ENCODE measurements around the gene SRPX.

The SRPX gene

GRCh38 chrX:38142610-38143009, 78.1 kb downstream of the SRPX start:
- no peak overlapping the region for H3K4me3 ChIP-seq (ENCODE audit: low read depth, low read length)

GRCh38 chrX:38138900-38139299, 81.8 kb downstream of the SRPX start:
- H3K4me3 ChIP-seq (ENCODE audit: low read depth, low read length) = no peak overlapping the region

- no peak overlapping the region for H3K4me3 ChIP-seq (ENCODE audit: low read depth, low read length)
Observed at GRCh38 chrX:38138157-38138891, 82.3 kb downstream of the SRPX start.

- no peak overlapping the region for H3K4me3 ChIP-seq (ENCODE audit: low read depth, low read length)
Observed at GRCh38 chrX:38129366-38129765, 91.3 kb downstream of the SRPX start.

- no peak overlapping the region for H3K4me3 ChIP-seq (ENCODE audit: low read depth, low read length)
Observed at GRCh38 chrX:38127961-38128360, 92.7 kb downstream of the SRPX start.

- H3K4me3 ChIP-seq (ENCODE audit: low read depth, low read length) = no peak overlapping the region
Observed at GRCh38 chrX:38126179-38126578, 94.5 kb downstream of the SRPX start.

GRCh38 chrX:38124000-38124399, 96.7 kb downstream of the SRPX start:
- no peak overlapping the region for H3K4me3 ChIP-seq (ENCODE audit: low read depth, low read length)

GRCh38 chrX:38117485-38117884, 103.2 kb downstream of the SRPX start:
- no peak overlapping the region for H3K4me3 ChIP-seq (ENCODE audit: low read depth, low read length)

GRCh38 chrX:38116706-38117105, 104.0 kb downstream of the SRPX start:
- no peak overlapping the region for H3K4me3 ChIP-seq (ENCODE audit: low read depth, low read length)

- no peak overlapping the region for H3K4me3 ChIP-seq (ENCODE audit: low read depth, low read length)
Observed at GRCh38 chrX:38112566-38112965, 108.1 kb downstream of the SRPX start.

- H3K4me3 ChIP-seq (ENCODE audit: low read depth, low read length) = no peak overlapping the region
Observed at GRCh38 chrX:38111196-38111595, 109.5 kb downstream of the SRPX start.

GRCh38 chrX:38110231-38110630, 110.4 kb downstream of the SRPX start:
- no peak overlapping the region for H3K4me3 ChIP-seq (ENCODE audit: low read depth, low read length)

GRCh38 chrX:38109042-38109898, 111.4 kb downstream of the SRPX start:
- H3K4me3 ChIP-seq (ENCODE audit: low read depth, low read length) = no peak overlapping the region

GRCh38 chrX:38108364-38108763, 112.3 kb downstream of the SRPX start:
- no peak overlapping the region for H3K4me3 ChIP-seq (ENCODE audit: low read depth, low read length)

- no peak overlapping the region for H3K4me3 ChIP-seq (ENCODE audit: low read depth, low read length)
Observed at GRCh38 chrX:38106991-38107655, 113.5 kb downstream of the SRPX start.

GRCh38 chrX:38105216-38105725, 115.4 kb downstream of the SRPX start:
- H3K4me3 ChIP-seq (ENCODE audit: low read depth, low read length) = no peak overlapping the region

- no peak overlapping the region for H3K4me3 ChIP-seq (ENCODE audit: low read depth, low read length)
Observed at GRCh38 chrX:38103857-38104812, 116.5 kb downstream of the SRPX start.

GRCh38 chrX:38102875-38103274, 117.8 kb downstream of the SRPX start:
- H3K4me3 ChIP-seq (ENCODE audit: low read depth, low read length) = no peak overlapping the region

GRCh38 chrX:38102240-38102639, 118.4 kb downstream of the SRPX start:
- H3K4me3 ChIP-seq (ENCODE audit: low read depth, low read length) = no peak overlapping the region

- no peak overlapping the region for H3K4me3 ChIP-seq (ENCODE audit: low read depth, low read length)
Observed at GRCh38 chrX:38099688-38100087, 121.0 kb downstream of the SRPX start.

Measured in iPS-11a (cell line).